HEK293T (cell line): Measurements from ENCODE around the gene NLRP1.

Experiments used
- BHLHE40 ChIP-seq: fragments of 450-650 bp; IDR thresholded peaks from 2 replicates; pipeline ENCODE4 v1.6.1; 2016; ENCODE audit warnings: mild to moderate bottlenecking, moderate library complexity, borderline replicate concordance
- CTBP1 ChIP-seq: fragments of 450-650 bp; IDR thresholded peaks from 2 replicates; pipeline ENCODE4 v1.6.1; 2016; ENCODE audit warnings: borderline replicate concordance
- FOXA1 ChIP-seq: fragments of 450-650 bp; IDR thresholded peaks from 2 replicates; pipeline ENCODE4 v1.6.1; 2016; ENCODE audit warnings: mild to moderate bottlenecking
- LEF1 ChIP-seq: fragments of 450-650 bp; IDR thresholded peaks from 2 replicates; pipeline ENCODE4 v1.6.1; 2017; ENCODE audit warnings: mild to moderate bottlenecking, borderline replicate concordance
- PKNOX1 ChIP-seq: fragments of 450-650 bp; IDR thresholded peaks from 2 replicates; pipeline ENCODE4 v1.6.1; 2016
- SP1 ChIP-seq: fragments of 450-650 bp; IDR thresholded peaks from 2 replicates; pipeline ENCODE4 v1.6.1; 2017

GRCh38 chr17:5591966-5592365 is 7.7 kb upstream of the NLRP1 start:
- no peak for TF ChIP-seq BHLHE40
- no peak for TF ChIP-seq SP1
- TF ChIP-seq LEF1: no peak
- no peak for TF ChIP-seq FOXA1
- no peak for TF ChIP-seq PKNOX1
- TF ChIP-seq CTBP1: no peak
